Retinal pigment epithelial cell (primary cell): ENCODE measurements around the gene RGMB.
A peak's percentile ranks its signal among the peaks of the same experiment; 100 is the strongest.

ENCODE experiments used
- DNase-seq: peaks from one replicate; pipeline ENCODE4 v3.0.0-alpha.2; 2010; ENCODE audit warnings: low read depth
- H3K4me3 ChIP-seq: 2 replicates; pipeline ENCODE4 v1.5.1; 2011; ENCODE audit warnings: mild to moderate bottlenecking, low read length, control low read depth, moderate library complexity
- CTCF ChIP-seq: conservative IDR thresholded peaks from 2 replicates; pipeline ENCODE4 v1.5.1; 2011; ENCODE audit warnings: low read depth, low read length, control low read depth, inconsistent platforms

Gene RGMB

GRCh38 chr5:98757978-98758377 is 15.5 kb upstream of the RGMB start:
- DNase-seq = no peak
- no peak for TF ChIP-seq CTCF
- no peak overlapping the region for H3K4me3 ChIP-seq

GRCh38 chr5:98763001-98763630 is 10.3 kb upstream of the RGMB start:
- DNase-seq = no peak
- H3K4me3 ChIP-seq = no peak overlapping the region
- TF ChIP-seq CTCF = no peak

DNA sequence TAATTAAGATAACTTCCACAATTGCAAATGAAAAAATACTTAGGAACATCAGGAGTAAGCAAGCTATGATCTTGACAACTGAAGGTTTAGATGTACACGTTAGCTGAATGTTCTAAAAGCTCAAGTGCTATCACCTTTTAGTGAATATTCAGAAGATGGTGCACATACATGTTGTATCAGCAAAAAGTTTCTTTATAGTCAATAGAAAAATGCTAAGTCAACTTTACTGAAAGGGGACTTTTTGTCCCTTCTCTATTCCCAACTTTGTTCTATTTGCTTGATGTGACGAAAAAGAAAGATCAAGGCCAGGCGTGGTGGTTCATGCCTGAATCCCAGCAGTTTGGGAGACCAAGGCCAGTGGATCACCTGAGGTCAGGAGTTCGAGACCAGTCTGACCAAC is 7.6 kb upstream of the RGMB start:
- no peak for DNase-seq
- H3K4me3 ChIP-seq = no peak overlapping the region
- no peak for TF ChIP-seq CTCF

GRCh38 chr5:98767581-98767980 is 5.9 kb upstream of the RGMB start:
- no peak overlapping the region for H3K4me3 ChIP-seq
- no peak for TF ChIP-seq CTCF
- no peak for DNase-seq

- H3K4me3 ChIP-seq = peak overlapping the region; percentile 76
- no peak for DNase-seq
These were observed 5.1 kb upstream of the RGMB start for GRCh38 chr5:98768160-98768959.

DNA sequence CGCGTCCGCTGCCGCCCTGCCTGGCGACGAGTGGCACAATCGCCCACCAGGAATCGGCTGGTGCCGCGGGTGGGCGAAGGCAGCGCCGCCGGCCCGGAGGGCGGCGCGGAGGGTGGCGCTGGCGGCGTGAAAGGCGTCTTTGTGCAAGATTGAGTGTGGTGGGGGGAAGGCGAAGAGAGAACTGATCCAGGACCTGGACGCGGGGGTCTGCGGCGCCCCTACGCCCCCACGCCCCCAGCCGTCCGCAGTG is 4.6 kb upstream of the RGMB start:
- no peak for DNase-seq
- H3K4me3 ChIP-seq = peak overlapping the region; percentile 76
- no peak for TF ChIP-seq CTCF

More at GRCh38 chr5:98768160-98768959, 5.1 kb upstream of the RGMB start:
- TF ChIP-seq CTCF = peak; percentile 99
